ENCODE results near the gene OSBPL10.

- TF ChIP-seq CTCF (IDR thresholded peaks at IDR 0.05) (no peak), POLR2A (IDR thresholded peaks at IDR 0.05) (no peak)
These were observed 204.0 kb downstream of the OSBPL10 start for GRCh38 chr3:31777092-31777491.

Data from ovary (tissue), 3 donors.